ENCODE data around the gene PHF24.
"Not testable (repeated sequence)": the region's sequence is repeated elsewhere in the genome, so short reads cannot be mapped to it uniquely, and the experiment has no call there.

Gene PHF24

GRCh38 chr9:34997379-34997781 is 39.3 kb downstream of the PHF24 start:
- no peak for DNase-seq (ENCODE audit: low read depth)

GRCh38 chr9:34998266-34998665 is 40.2 kb downstream of the PHF24 start:
- no peak for DNase-seq (ENCODE audit: low read depth)

GRCh38 chr9:34999576-34999975 is 41.5 kb downstream of the PHF24 start:
- no peak for DNase-seq (ENCODE audit: low read depth)

- DNase-seq (ENCODE audit: low read depth): no peak
Measured at GRCh38 chr9:35000535-35001284, 42.6 kb downstream of the PHF24 start.

- no peak for DNase-seq (ENCODE audit: low read depth)
Measured at GRCh38 chr9:35001285-35001677, 43.2 kb downstream of the PHF24 start.

GRCh38 chr9:35001803-35002502 is 43.9 kb downstream of the PHF24 start:
- no peak for DNase-seq (ENCODE audit: low read depth)

- no peak for DNase-seq (ENCODE audit: low read depth)
Measured at GRCh38 chr9:35002623-35003022, 44.5 kb downstream of the PHF24 start.

- DNase-seq (ENCODE audit: low read depth): not testable (repeated sequence)
Measured at GRCh38 chr9:35004299-35004698, 46.2 kb downstream of the PHF24 start.

GRCh38 chr9:35010351-35010958 is 52.4 kb downstream of the PHF24 start:
- no peak for DNase-seq (ENCODE audit: low read depth)

- DNase-seq (ENCODE audit: low read depth): no peak
Measured at GRCh38 chr9:35014517-35014916, 56.4 kb downstream of the PHF24 start.

GRCh38 chr9:35023443-35023842 is 65.4 kb downstream of the PHF24 start:
- not testable (repeated sequence) for DNase-seq (ENCODE audit: low read depth)

- no peak for DNase-seq (ENCODE audit: low read depth)
Measured at GRCh38 chr9:35026671-35027070, 68.6 kb downstream of the PHF24 start.

- no peak for DNase-seq (ENCODE audit: low read depth)
Measured at GRCh38 chr9:35027374-35027773, 69.3 kb downstream of the PHF24 start.

GRCh38 chr9:35027860-35028259 is 69.8 kb downstream of the PHF24 start:
- DNase-seq (ENCODE audit: low read depth): no peak

- DNase-seq (ENCODE audit: low read depth): no peak
Measured at GRCh38 chr9:35028341-35028740, 70.3 kb downstream of the PHF24 start.

- DNase-seq (ENCODE audit: low read depth): no peak
Measured at GRCh38 chr9:35029241-35029640, 71.2 kb downstream of the PHF24 start.

- DNase-seq (ENCODE audit: low read depth): no peak
Measured at GRCh38 chr9:35029852-35030251, 71.8 kb downstream of the PHF24 start.
